ENCODE measurements around the gene ULK3.
A peak's percentile ranks its signal among the peaks of the same experiment; 100 is the strongest.

DNA sequence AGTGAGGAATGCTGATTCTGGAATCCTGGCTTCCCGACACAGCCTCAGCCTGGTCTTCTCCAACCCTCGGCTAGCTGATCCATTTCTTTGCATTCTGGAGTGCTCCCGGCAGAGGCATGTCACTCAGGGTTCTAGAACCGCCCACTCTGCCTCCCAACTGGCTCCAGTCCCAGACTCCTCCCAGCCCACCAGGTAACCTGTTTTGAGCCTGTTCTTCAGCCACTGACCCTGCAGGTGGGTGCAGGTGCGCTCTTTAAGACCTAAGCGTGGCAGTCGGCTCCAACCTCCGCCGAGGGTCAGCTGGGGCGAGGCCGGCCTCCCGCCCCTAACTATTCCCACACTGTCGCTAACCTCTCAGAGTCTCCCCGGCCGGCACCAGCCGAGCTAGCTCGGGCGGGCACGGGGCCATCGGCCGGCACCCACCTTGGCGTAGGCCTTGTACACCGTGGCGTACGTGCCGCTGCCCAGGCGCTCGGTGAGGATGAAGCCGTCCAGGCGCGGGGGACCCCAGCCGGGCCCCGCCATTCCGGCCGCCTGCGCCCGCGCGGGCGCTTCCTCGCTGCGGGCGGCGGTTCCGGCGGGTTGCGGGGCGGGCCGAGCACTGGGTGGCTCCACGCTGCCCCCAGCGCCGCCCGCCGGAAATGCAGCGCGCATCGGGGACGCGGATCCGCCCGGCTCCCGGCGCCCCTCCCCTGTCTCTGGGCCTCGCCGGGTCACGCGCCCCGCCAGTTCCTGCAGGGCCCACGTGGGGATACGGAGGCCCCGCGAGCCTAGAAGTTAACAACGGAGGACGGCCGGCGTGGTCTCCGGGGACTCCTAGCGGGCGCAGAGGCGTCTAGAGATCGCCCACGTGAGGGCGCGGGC lies at the start of gene ULK3:
- TF ChIP-seq EZH2 (optimal IDR thresholded peaks at IDR 0.05; ENCODE audit: low read depth, low read length), result no peak
- TF ChIP-seq, protein P1, sequence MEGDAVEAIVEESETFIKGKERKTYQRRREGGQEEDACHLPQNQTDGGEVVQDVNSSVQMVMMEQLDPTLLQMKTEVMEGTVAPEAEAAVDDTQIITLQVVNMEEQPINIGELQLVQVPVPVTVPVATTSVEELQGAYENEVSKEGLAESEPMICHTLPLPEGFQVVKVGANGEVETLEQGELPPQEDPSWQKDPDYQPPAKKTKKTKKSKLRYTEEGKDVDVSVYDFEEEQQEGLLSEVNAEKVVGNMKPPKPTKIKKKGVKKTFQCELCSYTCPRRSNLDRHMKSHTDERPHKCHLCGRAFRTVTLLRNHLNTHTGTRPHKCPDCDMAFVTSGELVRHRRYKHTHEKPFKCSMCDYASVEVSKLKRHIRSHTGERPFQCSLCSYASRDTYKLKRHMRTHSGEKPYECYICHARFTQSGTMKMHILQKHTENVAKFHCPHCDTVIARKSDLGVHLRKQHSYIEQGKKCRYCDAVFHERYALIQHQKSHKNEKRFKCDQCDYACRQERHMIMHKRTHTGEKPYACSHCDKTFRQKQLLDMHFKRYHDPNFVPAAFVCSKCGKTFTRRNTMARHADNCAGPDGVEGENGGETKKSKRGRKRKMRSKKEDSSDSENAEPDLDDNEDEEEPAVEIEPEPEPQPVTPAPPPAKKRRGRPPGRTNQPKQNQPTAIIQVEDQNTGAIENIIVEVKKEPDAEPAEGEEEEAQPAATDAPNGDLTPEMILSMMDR (IDR thresholded peaks at IDR 0.05; ENCODE audit: low read length), result peak; percentile 51

All from MM.1S (cell line).